Activated CD4-positive, alpha-beta T cell treated with anti-CD3 and anti-CD28 coated beads, Interleukin-2, Interleukin-4, amounts not matched to agents 100 ng/mL and 50 ng/mL, durations not matched to agents 16 hours and 8 hours (primary cell): ENCODE measurements around the gene KRTCAP3.

Source experiments
- DNase-seq: peaks from one replicate; pipeline ENCODE4 v3.0.0-alpha.2; 2020; ENCODE audit warnings: low spot score

KRTCAP3 gene

GRCh38 chr2:27441226-27441926 is 805 bp upstream of the KRTCAP3 start:
- DNase-seq, result no peak

GRCh38 chr2:27442920-27443282 is 720 bp downstream of the KRTCAP3 start:
- no peak for DNase-seq

- DNase-seq, result no peak
Measured at GRCh38 chr2:27445155-27445554, 3.0 kb downstream of the KRTCAP3 start.

- DNase-seq, result no peak
Measured at GRCh38 chr2:27445615-27446014, 3.4 kb downstream of the KRTCAP3 start.

- DNase-seq, result no peak
Measured at GRCh38 chr2:27446057-27446456, 3.9 kb downstream of the KRTCAP3 start.

- DNase-seq, result no peak
Measured at GRCh38 chr2:27448381-27448780, 6.2 kb downstream of the KRTCAP3 start.

- peak; percentile 30 for DNase-seq
Measured at GRCh38 chr2:27451095-27451494, 8.9 kb downstream of the KRTCAP3 start.

- no peak for DNase-seq
Measured at GRCh38 chr2:27453968-27454367, 11.8 kb downstream of the KRTCAP3 start.

- no peak for DNase-seq
Measured at GRCh38 chr2:27461118-27461517, 18.9 kb downstream of the KRTCAP3 start.

GRCh38 chr2:27464443-27464842 is 22.3 kb downstream of the KRTCAP3 start:
- DNase-seq, result no peak

- DNase-seq, result no peak
Measured at GRCh38 chr2:27471961-27472360, 29.8 kb downstream of the KRTCAP3 start.

- DNase-seq, result no peak
Measured at GRCh38 chr2:27485496-27485895, 43.3 kb downstream of the KRTCAP3 start.

GRCh38 chr2:27489118-27489497 is 46.9 kb downstream of the KRTCAP3 start:
- no peak for DNase-seq

GRCh38 chr2:27489498-27490397 is 47.6 kb downstream of the KRTCAP3 start, which contains the start of gene IFT172:
Gene IFT172, minus strand, starts transcription at chr2:27489743. Its CDS starts 90 bp downstream, at chr2:27489653.
- DNase-seq, result peak; percentile 99

GRCh38 chr2:27492557-27492956 is 50.4 kb downstream of the KRTCAP3 start:
- no peak for DNase-seq

- no peak for DNase-seq
Measured at GRCh38 chr2:27493948-27494283, 51.7 kb downstream of the KRTCAP3 start.
